Measurements from ENCODE around the gene ZNF365. TPM values are rescaled to one million over a fixed set of nuclear protein-coding genes. Genes with fewer than 3 reads are reported as not detected.

Gene ZNF365
- total and polyA plus RNA-seq, 8 donors: 0.27 to 2.9 (median 0.41) TPM

DNA sequence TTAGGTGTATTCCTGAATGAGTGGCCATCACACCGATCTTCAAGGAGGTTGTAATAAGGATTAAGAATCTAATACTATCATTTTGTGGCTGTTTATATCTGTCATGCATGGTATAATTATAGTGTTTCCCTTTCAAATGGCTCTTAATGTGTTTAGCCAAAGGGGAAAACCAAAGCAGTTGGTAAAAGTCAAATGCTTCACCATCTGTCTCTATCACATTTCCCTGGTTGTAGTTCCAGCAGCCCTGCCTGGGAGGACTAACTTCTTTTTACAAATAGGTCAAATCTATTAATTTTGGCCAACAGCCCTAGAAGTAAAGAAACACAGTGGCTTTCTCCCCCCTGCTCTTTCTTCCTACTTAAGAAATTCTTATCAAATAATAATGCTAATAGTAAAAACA, 56.7 kb downstream of the ZNF365 start:
- H3K9me3 ChIP-seq: peaks cover 0 to 3% of the 10 kb centered on the region in 2 donors
- no peak overlapping the region for H3K4me3 ChIP-seq
- TF ChIP-seq, protein P1, sequence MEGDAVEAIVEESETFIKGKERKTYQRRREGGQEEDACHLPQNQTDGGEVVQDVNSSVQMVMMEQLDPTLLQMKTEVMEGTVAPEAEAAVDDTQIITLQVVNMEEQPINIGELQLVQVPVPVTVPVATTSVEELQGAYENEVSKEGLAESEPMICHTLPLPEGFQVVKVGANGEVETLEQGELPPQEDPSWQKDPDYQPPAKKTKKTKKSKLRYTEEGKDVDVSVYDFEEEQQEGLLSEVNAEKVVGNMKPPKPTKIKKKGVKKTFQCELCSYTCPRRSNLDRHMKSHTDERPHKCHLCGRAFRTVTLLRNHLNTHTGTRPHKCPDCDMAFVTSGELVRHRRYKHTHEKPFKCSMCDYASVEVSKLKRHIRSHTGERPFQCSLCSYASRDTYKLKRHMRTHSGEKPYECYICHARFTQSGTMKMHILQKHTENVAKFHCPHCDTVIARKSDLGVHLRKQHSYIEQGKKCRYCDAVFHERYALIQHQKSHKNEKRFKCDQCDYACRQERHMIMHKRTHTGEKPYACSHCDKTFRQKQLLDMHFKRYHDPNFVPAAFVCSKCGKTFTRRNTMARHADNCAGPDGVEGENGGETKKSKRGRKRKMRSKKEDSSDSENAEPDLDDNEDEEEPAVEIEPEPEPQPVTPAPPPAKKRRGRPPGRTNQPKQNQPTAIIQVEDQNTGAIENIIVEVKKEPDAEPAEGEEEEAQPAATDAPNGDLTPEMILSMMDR (IDR thresholded peaks at IDR 0.05): no peak
- DNase-seq: no peak
- no peaks in the 10 kb centered on the region for H3K27me3 ChIP-seq
- H3K36me3 ChIP-seq: no peaks in the 10 kb centered on the region
- intact Hi-C loops (cut with DNase I): no loop called here
- no peak for ATAC-seq
- H3K4me1 ChIP-seq: peaks cover 0 to 16% of the 10 kb centered on the region in 2 donors
- no peak overlapping the region for H3K27ac ChIP-seq

DNA sequence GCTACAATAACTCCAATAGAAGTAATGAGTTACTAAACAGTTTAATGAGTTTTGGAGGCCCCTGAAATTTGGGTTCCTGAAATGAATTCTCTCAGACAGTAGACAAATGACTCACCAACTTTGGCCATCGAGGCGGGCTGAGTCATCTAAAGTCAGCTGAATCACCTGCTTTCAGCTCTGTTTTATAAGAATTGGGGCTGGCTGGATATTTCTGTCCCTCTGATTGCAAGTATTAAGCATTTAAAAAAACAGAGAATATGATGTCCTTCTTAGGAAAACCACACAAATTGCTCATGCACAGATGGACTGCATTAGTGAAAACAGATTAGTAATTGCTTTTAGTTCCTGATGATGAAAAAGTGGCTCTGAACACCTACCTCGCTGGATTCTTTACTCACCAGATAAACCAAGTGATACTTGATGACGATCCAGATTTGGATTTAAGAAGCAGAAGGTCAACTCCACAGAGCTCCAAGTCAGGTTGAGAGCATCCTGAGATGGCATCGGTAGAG, 59.1 kb downstream of the ZNF365 start:
- DNase-seq: peak in 1 of 4 donors; percentile 64
- TF ChIP-seq, protein P1 (IDR thresholded peaks at IDR 0.05): no peak
- peak; percentile 81 for ATAC-seq
- H3K9me3 ChIP-seq: peaks cover 0 to 2% of the 10 kb centered on the region in 2 donors
- H3K27ac ChIP-seq: peak overlapping the region in 1 of 2 donors; percentile 38
- no peak overlapping the region for H3K4me3 ChIP-seq
- no peaks in the 10 kb centered on the region for H3K36me3 ChIP-seq
- peaks cover 0 to 16% of the 10 kb centered on the region in 2 donors for H3K4me1 ChIP-seq
- H3K27me3 ChIP-seq: peaks cover 0 to 4% of the 10 kb centered on the region in 2 donors
- intact Hi-C loops (cut with DNase I): no loop called here

DNA sequence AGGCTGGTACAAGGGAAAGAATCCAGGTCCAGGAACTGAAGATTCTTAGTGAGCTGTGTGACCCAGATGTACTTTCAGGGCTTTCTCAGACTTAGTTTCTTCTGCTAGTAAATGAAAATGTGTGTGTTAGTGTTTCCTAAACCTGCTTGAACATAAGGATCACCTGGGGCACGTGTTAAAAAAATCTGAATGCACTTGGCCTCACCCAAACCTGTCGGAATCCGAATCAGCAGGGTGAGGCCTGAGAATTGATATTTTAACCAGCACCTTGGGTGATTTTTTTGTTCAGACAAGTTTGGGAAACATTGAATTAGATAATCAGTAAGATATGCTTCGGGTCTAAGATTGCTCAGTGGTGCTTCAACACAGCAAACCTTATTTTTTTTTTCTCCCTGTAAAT, 59.7 kb downstream of the ZNF365 start:
- Histone ChIP-seq H3K9me3 (no peaks in the 10 kb centered on the region), H3K4me1 (peaks cover 0 to 16% of the 10 kb centered on the region in 2 donors), H3K27me3 (peaks cover 0 to 4% of the 10 kb centered on the region in 2 donors), H3K36me3 (no peaks in the 10 kb centered on the region), H3K27ac (peak overlapping the region in 1 of 2 donors; percentile 38), H3K4me3 (no peak overlapping the region)
- no peak for ATAC-seq
- TF ChIP-seq, protein P1 (IDR thresholded peaks at IDR 0.05): no peak
- no peak for DNase-seq
- intact Hi-C loops (cut with DNase I): no loop called here

DNA sequence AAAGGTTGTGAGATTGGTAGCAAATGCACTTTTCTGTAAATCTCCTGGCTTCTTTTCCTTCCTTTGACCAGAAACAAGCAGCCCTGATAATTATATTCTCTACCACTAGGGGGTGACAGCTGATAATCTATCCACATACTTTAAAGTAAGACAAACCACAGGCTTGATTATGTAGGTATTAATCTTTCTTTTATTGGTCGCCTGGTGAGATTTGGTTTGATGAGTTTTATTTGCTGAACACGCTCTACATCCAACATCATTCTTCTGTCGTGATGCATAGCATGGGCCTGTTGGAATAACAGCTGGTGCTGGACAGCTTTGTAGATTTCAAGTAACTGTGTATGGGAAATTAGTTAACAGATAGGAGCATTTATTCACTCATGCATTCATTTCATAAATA, 63.5 kb downstream of the ZNF365 start:
- H3K27ac ChIP-seq: no peak overlapping the region
- TF ChIP-seq, protein P1 (IDR thresholded peaks at IDR 0.05): peak; percentile 69 to 77
- H3K4me1 ChIP-seq: peaks cover 0 to 16% of the 10 kb centered on the region in 2 donors
- no peaks in the 10 kb centered on the region for H3K9me3 ChIP-seq
- DNase-seq (peak in 2 of 4 donors; percentile 53 to 66), ATAC-seq (peak; percentile 72)
- peaks cover 0 to 4% of the 10 kb centered on the region in 2 donors for H3K27me3 ChIP-seq
- intact Hi-C loops (cut with DNase I): no loop called here
- H3K36me3 ChIP-seq: no peaks in the 10 kb centered on the region
- no peak overlapping the region for H3K4me3 ChIP-seq

DNA sequence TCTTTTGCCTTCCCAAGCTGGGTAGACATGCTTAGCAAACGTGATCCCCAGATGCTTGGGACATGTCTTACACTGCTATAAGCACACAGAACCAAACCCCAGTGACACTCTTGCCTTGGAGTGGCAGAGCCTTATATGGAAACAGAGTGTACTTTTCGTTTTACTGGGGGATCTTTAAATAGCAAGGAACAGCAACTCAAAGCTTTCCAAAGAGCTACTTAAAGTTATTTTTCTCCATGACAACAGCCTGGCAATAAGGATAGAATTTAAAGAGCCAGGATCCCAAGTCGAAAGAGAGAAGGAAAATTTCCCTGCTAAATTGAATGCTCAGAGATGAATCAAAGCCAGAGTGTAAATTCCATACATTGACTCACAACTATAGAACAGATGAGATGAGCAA, 67.8 kb downstream of the ZNF365 start:
- Histone ChIP-seq H3K36me3 (no peaks in the 10 kb centered on the region), H3K27ac (no peak overlapping the region), H3K27me3 (peaks cover 0 to 4% of the 10 kb centered on the region in 2 donors), H3K9me3 (no peaks in the 10 kb centered on the region), H3K4me1 (no peaks in the 10 kb centered on the region), H3K4me3 (no peak overlapping the region)
- intact Hi-C loops (cut with DNase I): no loop called here
- peak; percentile 91 for ATAC-seq
- TF ChIP-seq, protein P1 (IDR thresholded peaks at IDR 0.05): no peak
- DNase-seq: peak in 1 of 4 donors; percentile 42
